ENCODE measurements around the gene TOMM40L.
"Not testable (repeated sequence)": the region's sequence is repeated elsewhere in the genome, so short reads cannot be mapped to it uniquely, and the experiment has no call there.

The TOMM40L gene

GRCh38 chr1:161222175-161223019, 3.5 kb upstream of the TOMM40L start:
- DNase-seq = no peak

- DNase-seq = no peak
Measured at GRCh38 chr1:161223805-161224694, 1.8 kb upstream of the TOMM40L start.

GRCh38 chr1:161224695-161225087, 1.2 kb upstream of the TOMM40L start:
- DNase-seq = not testable (repeated sequence)

GRCh38 chr1:161225178-161225533, 704 bp upstream of the TOMM40L start:
- DNase-seq = no peak

GRCh38 chr1:161226320-161226711, 456 bp downstream of the TOMM40L start:
- DNase-seq = no peak

- no peak for DNase-seq
Measured at GRCh38 chr1:161226759-161227158, 899 bp downstream of the TOMM40L start.

- peak; percentile 78 for DNase-seq
Measured at GRCh38 chr1:161227196-161227871, 1.5 kb downstream of the TOMM40L start.

GRCh38 chr1:161228032-161228431, 2.2 kb downstream of the TOMM40L start:
- DNase-seq = no peak

- DNase-seq = no peak
Measured at GRCh38 chr1:161229896-161230295, 4.0 kb downstream of the TOMM40L start.

GRCh38 chr1:161230762-161231161, 4.9 kb downstream of the TOMM40L start:
- no peak for DNase-seq

- DNase-seq = no peak
Measured at GRCh38 chr1:161233102-161233501, 7.2 kb downstream of the TOMM40L start.

- DNase-seq = no peak
Measured at GRCh38 chr1:161235957-161236775, 10.3 kb downstream of the TOMM40L start.

- no peak for DNase-seq
Measured at GRCh38 chr1:161238039-161238473, 12.2 kb downstream of the TOMM40L start, which contains the start of gene NR1I3. Gene NR1I3 (minus strand): TSS chr1:161238203. CDS start chr1:161236565, 1,638 bp downstream.

GRCh38 chr1:161241682-161242081, 15.8 kb downstream of the TOMM40L start:
- no peak for DNase-seq

- DNase-seq = no peak
Measured at GRCh38 chr1:161242313-161242712, 16.5 kb downstream of the TOMM40L start.

- no peak for DNase-seq
Measured at GRCh38 chr1:161244888-161245287, 19.0 kb downstream of the TOMM40L start.

GRCh38 chr1:161250100-161250499, 24.2 kb downstream of the TOMM40L start:
- not testable (repeated sequence) for DNase-seq

GRCh38 chr1:161250829-161251228, 25.0 kb downstream of the TOMM40L start:
- DNase-seq = no peak

- no peak for DNase-seq
Measured at GRCh38 chr1:161251579-161251978, 25.7 kb downstream of the TOMM40L start.

GRCh38 chr1:161255302-161255701, 29.4 kb downstream of the TOMM40L start:
- not testable (repeated sequence) for DNase-seq

- not testable (repeated sequence) for DNase-seq
Measured at GRCh38 chr1:161255955-161256520, 30.2 kb downstream of the TOMM40L start.

- not testable (repeated sequence) for DNase-seq
Measured at GRCh38 chr1:161257109-161257508, 31.2 kb downstream of the TOMM40L start.
